Prostate gland (tissue), 2 donors: ENCODE measurements around the gene CRMP1. TPM values are rescaled to one million over a fixed set of nuclear protein-coding genes. Genes with fewer than 3 reads are reported as not detected.

Source experiments
- DNase-seq: peaks from one replicate; pipeline ENCODE4 v3.0.0-alpha.2; 2019; ENCODE audit warnings: low spot score
- H3K27ac ChIP-seq, 2 donors: fragments of 200-600 bp; sonication (generic); 2 replicates each; pipeline ENCODE4 v1.5.1; 2017 to 2019
- H3K27me3 ChIP-seq: fragments of 200-600 bp; sonication (generic); replicated peaks from 2 replicates; pipeline ENCODE4 v1.5.1; 2019; ENCODE audit not compliant: insufficient read depth
- H3K36me3 ChIP-seq, 2 donors: fragments of 200-600 bp; sonication (generic); 1 replicate in 1 of 2; 2 replicates in 1 of 2; pipeline versions ENCODE4 v1.5.1 to v1.8.1; 2017 to 2019
- H3K4me1 ChIP-seq: fragments of 200-600 bp; sonication (generic); replicated peaks from 2 replicates; pipeline ENCODE4 v1.5.1; 2019
- H3K4me3 ChIP-seq, 2 donors: fragments of 200-600 bp; sonication (generic); 2 replicates each; pipeline ENCODE4 v1.5.1; 2017 to 2019
- H3K9me3 ChIP-seq: fragments of 200-600 bp; sonication (generic); 2 replicates; pipeline ENCODE4 v1.5.1; 2017
- CTCF ChIP-seq, 4 experiments: fragments of 200-600 bp in 2 of 4; fragments of 450-650 bp in 2 of 4; sonication (generic) in 2 of 4; IDR thresholded peaks; 1 replicate in 3 of 4; 2 replicates in 1 of 4; pipeline ENCODE4 v1.5.1; 2016 to 2019; ENCODE audit warnings: antibody characterized with exemption in 4 of 4, mild to moderate bottlenecking in 2 of 4, moderate library complexity in 2 of 4
- POLR2A ChIP-seq: fragments of 450-650 bp; IDR thresholded peaks from one replicate; pipeline ENCODE4 v1.6.1; 2016; ENCODE audit warnings: antibody characterized with exemption, mild to moderate bottlenecking
- POLR2AphosphoS5 ChIP-seq: sonication (generic); formaldehyde crosslinking; IDR thresholded peaks from one replicate; pipeline ENCODE4 v1.6.1; 2017; ENCODE audit warnings: antibody characterized with exemption
- whole genome bisulfite sequencing: methylation state at CpG from one replicate; pipeline ENCODE4 v1.1.5; 2018; 5-methylcytosine and 5-hydroxymethylcytosine counted together
- intact Hi-C: fragments of 100-400 bp; cut with DNase I; formaldehyde crosslinking; loops from one replicate; pipeline ENCODE4 v1.14.2; 2022
- total RNA-seq, 2 donors: library from RNA; depleted of rRNA; stranded (reverse); fragments of >200 nt; gene quantifications; one replicate each; pipeline ENCODE4 v1.1.0, GENCODE V29; 2016

The CRMP1 gene
- total RNA-seq, 2 donors from 2014 or later = 1.4 to 6.0 TPM

GRCh38 chr4:5785806-5786680 lies 106.8 kb downstream of the CRMP1 start:
- DNase-seq = peak; percentile 1
- Histone ChIP-seq H3K36me3 (no peaks in the 10 kb centered on the region), H3K27me3 (no peaks in the 10 kb centered on the region), H3K9me3 (no peaks in the 10 kb centered on the region), H3K4me3 (no peak overlapping the region), H3K27ac (no peak overlapping the region), H3K4me1 (no peaks in the 10 kb centered on the region)
- intact Hi-C loops = no loop called here
- 72% methylated on average over 9 of the region's 9 CpGs for WGBS
- TF ChIP-seq POLR2A (no peak), POLR2AphosphoS5 (peak; percentile 19)

GRCh38 chr4:5784960-5785611 lies 107.8 kb downstream of the CRMP1 start:
- Histone ChIP-seq H3K36me3 (no peaks in the 10 kb centered on the region), H3K9me3 (no peaks in the 10 kb centered on the region), H3K27me3 (no peaks in the 10 kb centered on the region), H3K27ac (no peak overlapping the region), H3K4me3 (no peak overlapping the region), H3K4me1 (no peaks in the 10 kb centered on the region)
- DNase-seq = peak; percentile 0
- no peak for TF ChIP-seq POLR2AphosphoS5
- no peak for TF ChIP-seq POLR2A
- no peak for TF ChIP-seq CTCF (IDR thresholded peaks at IDR 0.05)
- intact Hi-C loops = no loop called here
- WGBS = 65% methylated on average over 9 of the region's 9 CpGs

GRCh38 chr4:5784021-5784420 lies 108.9 kb downstream of the CRMP1 start:
- Histone ChIP-seq H3K36me3 (no peaks in the 10 kb centered on the region), H3K4me3 (no peak overlapping the region), H3K27ac (no peak overlapping the region), H3K27me3 (no peaks in the 10 kb centered on the region), H3K4me1 (no peaks in the 10 kb centered on the region), H3K9me3 (no peaks in the 10 kb centered on the region)
- intact Hi-C loops = no loop called here
- TF ChIP-seq POLR2AphosphoS5 (no peak), POLR2A (no peak), CTCF (IDR thresholded peaks at IDR 0.05) (no peak)
- 94% methylated on average over 6 of the region's 6 CpGs for WGBS
- DNase-seq = no peak

- 84% methylated on average over 14 of the region's 14 CpGs for WGBS
- no peak overlapping the region for H3K4me3 ChIP-seq
- intact Hi-C loops = no loop called here
- TF ChIP-seq CTCF (IDR thresholded peaks at IDR 0.05) = no peak
- no peak for DNase-seq
- H3K4me1 ChIP-seq = no peaks in the 10 kb centered on the region
- H3K36me3 ChIP-seq = no peaks in the 10 kb centered on the region
- no peak overlapping the region for H3K27ac ChIP-seq
- H3K9me3 ChIP-seq = no peaks in the 10 kb centered on the region
- H3K27me3 ChIP-seq = no peaks in the 10 kb centered on the region
These were observed 109.4 kb downstream of the CRMP1 start for GRCh38 chr4:5783486-5783885.

GRCh38 chr4:5782829-5783476 lies 109.9 kb downstream of the CRMP1 start:
- H3K36me3 ChIP-seq = no peaks in the 10 kb centered on the region
- intact Hi-C loops = no loop called here
- no peak overlapping the region for H3K27ac ChIP-seq
- H3K27me3 ChIP-seq = no peaks in the 10 kb centered on the region
- WGBS = 96% methylated on average over 6 of the region's 6 CpGs
- no peak for TF ChIP-seq POLR2AphosphoS5
- no peak for TF ChIP-seq POLR2A
- TF ChIP-seq CTCF (IDR thresholded peaks at IDR 0.05) = no peak
- H3K4me1 ChIP-seq = no peaks in the 10 kb centered on the region
- H3K4me3 ChIP-seq = no peak overlapping the region
- no peak for DNase-seq
- H3K9me3 ChIP-seq = no peaks in the 10 kb centered on the region
